Ovary (tissue), 3 donors: Measurements from ENCODE around the gene BMERB1.

Experiments
- CTCF ChIP-seq, 3 donors: fragments of 450-650 bp in 2 of 3; fragments of 200-600 bp in 1 of 3; IDR thresholded peaks; one replicate each; pipeline versions ENCODE4 v1.5.1 to v1.8.0; 2016 to 2022; ENCODE audit warnings: antibody characterized with exemption in 3 of 3, mild to moderate bottlenecking in 1 of 3
- EP300 ChIP-seq: sonication (generic); formaldehyde crosslinking; IDR thresholded peaks from one replicate; pipeline ENCODE4 v1.6.1; 2017; ENCODE audit warnings: antibody characterized with exemption
- POLR2A ChIP-seq: fragments of 450-650 bp; IDR thresholded peaks from one replicate; pipeline ENCODE4 v1.6.1; 2017; ENCODE audit warnings: antibody characterized with exemption, mild to moderate bottlenecking, moderate library complexity
- donor health status: DM: no; HTN: no; CAD: no.

GRCh38 chr16:15597822-15598647 lies 163.6 kb downstream of the BMERB1 start:
- no peak for TF ChIP-seq CTCF (IDR thresholded peaks at IDR 0.05)
- TF ChIP-seq POLR2A = no peak
- TF ChIP-seq EP300 = no peak
